Measurements from ENCODE around the gene NAB1. TPM values are rescaled to one million over a fixed set of nuclear protein-coding genes. Genes with fewer than 3 reads are reported as not detected.

NAB1 gene
- total RNA-seq, 6 experiments from 2014 or later = 22.0 to 29.9 (median 23.8) TPM

DNA sequence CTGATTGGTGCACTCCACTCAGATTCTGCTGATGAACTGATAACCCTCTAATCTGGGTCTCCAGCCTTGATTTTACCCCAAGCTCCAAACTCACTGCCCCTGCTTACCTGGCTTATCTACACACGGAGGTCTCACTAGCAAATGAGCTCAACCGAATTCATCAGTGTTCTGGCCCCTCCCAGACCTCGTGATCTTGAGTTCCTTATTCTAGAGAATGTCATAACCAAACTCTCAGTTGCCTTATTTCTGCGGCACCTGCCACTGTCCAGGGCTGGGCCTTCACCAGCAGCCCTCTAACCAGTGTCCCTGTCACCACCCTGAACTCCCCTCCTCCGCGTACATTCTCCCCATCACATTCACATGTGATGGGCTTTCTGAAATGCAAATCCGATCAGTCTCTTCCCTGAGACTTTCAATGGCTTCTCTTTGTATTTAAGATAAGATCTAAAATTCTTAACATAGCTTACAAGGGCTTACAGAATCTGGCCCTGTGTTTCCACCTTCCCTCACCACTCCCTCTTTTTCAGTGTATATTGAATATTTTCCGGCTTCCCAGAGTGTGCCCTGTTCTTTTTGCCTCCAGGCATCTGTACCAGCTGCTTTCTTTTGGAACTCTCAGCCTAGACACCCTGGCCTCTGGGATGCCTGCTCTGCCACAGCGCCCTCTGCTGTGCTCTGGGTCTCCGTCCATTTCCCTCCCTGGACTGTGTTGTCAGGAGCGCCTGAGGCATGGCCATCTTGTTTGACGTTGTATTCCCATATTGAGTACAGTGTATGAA is 31.1 kb downstream of the NAB1 start:
- peak; percentile 29 to 57 (median 50) for DNase-seq
- Histone ChIP-seq H3K4me1 (peaks cover 0 to 7% (median 0%) of the 10 kb centered on the region in 4 donors), H3K27me3 (no peaks in the 10 kb centered on the region), H3K9me3 (no peaks in the 10 kb centered on the region), H3K36me3 (peaks cover 0 to under 1% (median 0%) of the 10 kb centered on the region in 4 donors), H3K4me3 (no peak overlapping the region), H3K27ac (no peak overlapping the region)
- no peak for TF ChIP-seq POLR2A (IDR thresholded peaks at IDR 0.05)
- TF ChIP-seq, protein P1, sequence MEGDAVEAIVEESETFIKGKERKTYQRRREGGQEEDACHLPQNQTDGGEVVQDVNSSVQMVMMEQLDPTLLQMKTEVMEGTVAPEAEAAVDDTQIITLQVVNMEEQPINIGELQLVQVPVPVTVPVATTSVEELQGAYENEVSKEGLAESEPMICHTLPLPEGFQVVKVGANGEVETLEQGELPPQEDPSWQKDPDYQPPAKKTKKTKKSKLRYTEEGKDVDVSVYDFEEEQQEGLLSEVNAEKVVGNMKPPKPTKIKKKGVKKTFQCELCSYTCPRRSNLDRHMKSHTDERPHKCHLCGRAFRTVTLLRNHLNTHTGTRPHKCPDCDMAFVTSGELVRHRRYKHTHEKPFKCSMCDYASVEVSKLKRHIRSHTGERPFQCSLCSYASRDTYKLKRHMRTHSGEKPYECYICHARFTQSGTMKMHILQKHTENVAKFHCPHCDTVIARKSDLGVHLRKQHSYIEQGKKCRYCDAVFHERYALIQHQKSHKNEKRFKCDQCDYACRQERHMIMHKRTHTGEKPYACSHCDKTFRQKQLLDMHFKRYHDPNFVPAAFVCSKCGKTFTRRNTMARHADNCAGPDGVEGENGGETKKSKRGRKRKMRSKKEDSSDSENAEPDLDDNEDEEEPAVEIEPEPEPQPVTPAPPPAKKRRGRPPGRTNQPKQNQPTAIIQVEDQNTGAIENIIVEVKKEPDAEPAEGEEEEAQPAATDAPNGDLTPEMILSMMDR (IDR thresholded peaks at IDR 0.05) = peak; percentile 32 to 59 (median 41)
- 93% methylated on average over 8 of the region's 12 CpGs for WGBS (ENCODE audit: insufficient coverage, low coverage, low lambda C conversion rate, missing lambda C conversion rate)
- intact Hi-C loops (cut with DNase I) = no loop called here
- peak; percentile 69 to 90 (median 80) for ATAC-seq

DNA sequence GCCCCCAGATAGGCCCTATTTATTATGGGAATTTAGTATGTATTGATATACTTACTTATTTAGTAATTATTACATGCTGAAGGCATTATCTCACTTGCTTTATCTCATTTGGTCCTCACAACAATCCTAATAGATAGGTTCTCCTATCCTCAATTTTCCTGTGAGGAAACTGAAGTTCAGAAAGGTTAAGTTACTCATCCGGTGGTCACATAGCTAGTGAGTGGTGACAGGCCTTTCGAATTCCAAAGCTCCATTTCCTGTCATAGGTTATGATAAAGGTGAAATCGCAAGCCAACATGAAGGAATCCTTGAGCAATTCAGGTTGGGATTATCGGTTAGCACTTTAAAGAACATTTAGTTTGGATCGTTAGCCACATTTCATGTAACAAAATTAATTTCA is 33.3 kb downstream of the NAB1 start:
- TF ChIP-seq POLR2A (IDR thresholded peaks at IDR 0.05) = no peak
- TF ChIP-seq, protein P1 (IDR thresholded peaks at IDR 0.05) = no peak
- ATAC-seq (no peak), DNase-seq (no peak)
- Histone ChIP-seq H3K36me3 (peaks cover 0 to 21% (median 2%) of the 10 kb centered on the region in 4 donors), H3K27ac (no peak overlapping the region), H3K9me3 (no peaks in the 10 kb centered on the region), H3K27me3 (no peaks in the 10 kb centered on the region), H3K4me1 (peaks cover 0 to 7% (median 0%) of the 10 kb centered on the region in 4 donors), H3K4me3 (no peak overlapping the region)
- intact Hi-C loops (cut with DNase I) = no loop called here
- 75% methylated on average over 5 of the region's 5 CpGs for WGBS (ENCODE audit: insufficient coverage, low coverage, low lambda C conversion rate, missing lambda C conversion rate)

DNA sequence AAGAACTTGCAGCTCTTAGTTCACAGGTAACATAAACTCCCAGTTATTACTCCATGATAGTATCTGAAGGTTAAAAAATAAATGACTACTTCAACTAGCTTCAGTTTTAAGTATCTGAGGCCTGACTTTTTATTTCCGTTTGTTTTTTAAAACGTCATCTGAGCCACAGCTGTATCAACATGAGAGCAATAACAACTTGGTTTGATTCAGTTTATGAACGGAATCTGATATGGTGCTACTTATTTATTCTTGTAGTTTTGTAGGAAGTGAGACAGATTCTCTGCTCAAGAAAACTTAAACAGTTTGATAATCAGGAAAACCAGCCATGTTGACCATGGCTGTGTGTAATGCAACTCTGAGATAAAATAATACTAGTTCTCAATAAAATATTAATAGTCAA is 34.9 kb downstream of the NAB1 start:
- H3K36me3 ChIP-seq = peaks cover 0 to 34% (median 2%) of the 10 kb centered on the region in 4 donors
- TF ChIP-seq, protein P1 (IDR thresholded peaks at IDR 0.05) = no peak
- TF ChIP-seq POLR2A (IDR thresholded peaks at IDR 0.05) = no peak
- intact Hi-C loops (cut with DNase I) = no loop called here
- peaks cover 0 to 7% (median 0%) of the 10 kb centered on the region in 4 donors for H3K4me1 ChIP-seq
- no peak overlapping the region for H3K27ac ChIP-seq
- DNase-seq = no peak
- 80% methylated on average over 3 of the region's 3 CpGs for WGBS (ENCODE audit: insufficient coverage, low coverage, low lambda C conversion rate, missing lambda C conversion rate)
- ATAC-seq = no peak
- H3K9me3 ChIP-seq = no peaks in the 10 kb centered on the region
- H3K4me3 ChIP-seq = no peak overlapping the region
- no peaks in the 10 kb centered on the region for H3K27me3 ChIP-seq

DNA sequence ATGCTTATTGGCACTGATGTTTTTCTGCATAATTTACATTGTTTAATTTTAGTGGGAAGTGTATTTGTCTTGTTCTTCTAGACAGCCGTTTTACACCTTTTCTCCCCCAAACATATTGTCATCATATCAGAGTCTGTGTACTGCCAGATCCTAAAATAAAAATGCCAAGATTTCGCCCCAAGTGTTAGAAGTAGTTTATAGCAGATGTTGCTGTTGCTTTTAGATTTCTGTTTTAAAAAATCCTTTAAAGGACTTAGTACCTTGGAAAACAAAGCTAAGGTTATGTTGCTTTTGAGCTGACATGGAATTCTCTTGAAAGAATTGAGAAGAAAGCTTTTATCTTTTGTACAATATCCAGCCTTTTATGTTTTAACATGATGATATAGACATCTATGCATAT is 36.0 kb downstream of the NAB1 start:
- Histone ChIP-seq H3K4me1 (no peaks in the 10 kb centered on the region), H3K4me3 (no peak overlapping the region), H3K27me3 (no peaks in the 10 kb centered on the region), H3K36me3 (peaks cover 0 to 38% (median 2%) of the 10 kb centered on the region in 4 donors), H3K9me3 (no peaks in the 10 kb centered on the region), H3K27ac (no peak overlapping the region)
- 71% methylated on average over 2 of the region's 2 CpGs for WGBS (ENCODE audit: insufficient coverage, low coverage, low lambda C conversion rate, missing lambda C conversion rate)
- DNase-seq = no peak
- intact Hi-C loops (cut with DNase I) = no loop called here
- no peak for ATAC-seq
- no peak for TF ChIP-seq POLR2A (IDR thresholded peaks at IDR 0.05)
- TF ChIP-seq, protein P1 (IDR thresholded peaks at IDR 0.05) = no peak

Data from right lobe of liver (tissue), 6 donors.